ENCODE data around the gene ASB5.
"Not testable (repeated sequence)": the region's sequence is repeated elsewhere in the genome, so short reads cannot be mapped to it uniquely, and the experiment has no call there.

GRCh38 chr4:176295907-176296306 is 26.9 kb upstream of the ASB5 start:
- not testable (repeated sequence) for TF ChIP-seq CTCF (optimal IDR thresholded peaks at IDR 0.05 in 1 of 3, IDR thresholded peaks at IDR 0.05 in 1 of 3, conservative IDR thresholded peaks at IDR 0.05 in 1 of 3; ENCODE audit: extremely low read depth in 1 of 3, insufficient read depth in 2 of 3, low read length in 3 of 3); EZH2 (IDR thresholded peaks at IDR 0.05; ENCODE audit: low read length)

Measured in keratinocyte (primary cell).